CD4-positive, alpha-beta T cell treated with Interleukin-10 for 1 hour (primary cell): Measurements from ENCODE around the gene BCAS3.
"Not testable (repeated sequence)": the region's sequence is repeated elsewhere in the genome, so short reads cannot be mapped to it uniquely, and the experiment has no call there.

Experiments
- DNase-seq: peaks from one replicate; pipeline ENCODE4 v3.0.0-alpha.2; 2020

The BCAS3 gene

DNA sequence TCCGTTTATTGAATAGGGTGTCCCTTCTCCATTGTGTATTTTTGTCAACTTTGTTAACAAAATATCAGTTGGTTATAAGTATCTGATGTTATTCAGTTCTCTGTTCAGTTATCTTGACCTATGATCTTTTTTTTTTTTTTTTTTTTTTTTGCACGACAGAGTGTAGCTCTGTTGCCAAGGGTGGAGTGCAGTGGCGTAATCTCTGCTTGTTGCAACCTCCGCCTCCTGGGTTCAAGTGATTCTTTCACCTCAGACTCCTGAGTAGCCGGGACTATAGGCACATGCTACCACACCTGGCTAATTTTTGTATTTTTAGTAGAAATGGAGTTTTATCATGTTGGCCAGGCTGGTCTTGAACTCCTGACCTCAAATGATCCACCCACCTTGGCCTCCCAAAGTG, 215.8 kb downstream of the BCAS3 start:
- DNase-seq, result no peak

DNA sequence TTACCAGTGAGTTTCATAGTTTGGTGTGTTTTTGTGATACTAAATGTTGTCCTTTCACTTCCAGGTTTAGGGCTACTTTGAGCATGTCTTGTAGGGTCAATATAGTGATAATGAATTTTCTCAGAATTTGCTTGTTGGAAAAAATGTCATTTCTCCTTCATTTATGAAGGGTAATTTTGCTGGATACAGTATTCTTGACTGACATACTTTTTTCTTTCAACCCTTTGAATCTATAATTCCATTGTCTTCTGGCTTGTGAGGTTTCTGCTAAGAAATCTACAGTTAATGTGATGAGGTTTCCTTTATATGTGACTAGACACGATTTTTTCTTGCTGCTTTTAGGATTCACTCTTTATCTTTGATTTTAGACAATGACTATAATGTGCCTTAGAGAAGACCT, 219.3 kb downstream of the BCAS3 start:
- DNase-seq, result no peak

DNA sequence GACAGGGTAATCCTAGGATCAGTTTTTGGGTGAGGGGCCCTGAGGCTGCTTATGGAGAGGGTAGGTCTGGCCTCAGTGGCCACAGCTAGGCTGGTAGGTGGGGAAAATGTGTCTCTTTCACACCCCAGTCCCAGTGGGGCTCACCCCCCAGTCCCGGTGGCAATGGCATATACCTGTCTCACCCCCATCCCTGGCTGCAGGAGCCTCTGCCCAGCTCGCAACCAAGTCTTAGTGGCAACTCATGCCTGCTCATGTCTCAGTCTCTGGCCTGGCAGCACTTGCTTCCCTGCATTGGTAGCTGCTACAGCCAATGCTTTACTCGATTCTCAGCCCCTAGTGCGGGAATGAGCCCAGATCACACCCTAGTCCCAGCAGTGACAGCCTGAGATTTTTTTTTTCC, 221.5 kb downstream of the BCAS3 start:
- DNase-seq, result no peak

DNA sequence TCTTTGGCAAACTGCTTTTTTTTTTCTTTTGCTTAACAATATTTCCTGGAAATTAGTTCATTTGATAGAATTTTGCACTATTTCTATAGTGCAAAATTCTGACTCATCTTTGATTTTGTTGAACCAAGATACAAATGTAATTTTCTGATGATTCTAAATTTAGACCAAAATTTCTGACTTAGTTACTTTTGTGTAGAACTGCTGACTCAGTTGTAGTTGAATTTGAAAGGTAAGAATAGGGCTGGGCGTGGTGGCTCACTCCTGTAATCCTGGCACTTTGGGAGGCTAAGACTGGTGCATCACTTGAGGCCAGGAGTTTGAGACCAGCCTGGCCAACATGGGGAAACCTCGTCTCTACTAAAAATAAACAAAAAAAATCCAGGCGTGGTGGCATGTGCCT, 223.0 kb downstream of the BCAS3 start:
- no peak for DNase-seq

DNA sequence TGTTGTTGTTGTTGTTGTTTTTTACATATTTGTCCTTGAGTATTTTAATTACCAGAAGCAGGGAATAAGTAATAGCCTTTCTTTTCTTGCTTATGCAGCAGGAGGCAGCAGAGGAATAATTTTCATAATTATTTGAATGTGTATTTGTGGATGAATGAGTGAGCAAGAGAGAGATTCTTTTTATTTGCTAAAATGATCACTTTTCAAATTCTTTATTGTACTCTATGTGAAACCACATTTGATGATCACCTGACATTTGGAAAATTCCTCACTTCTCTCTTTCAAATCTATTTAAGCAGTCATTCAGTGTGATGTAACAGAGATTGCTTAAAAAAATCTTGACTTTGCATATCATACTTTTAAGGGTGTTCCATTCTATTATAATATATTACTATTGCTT, 223.6 kb downstream of the BCAS3 start:
- no peak for DNase-seq

DNA sequence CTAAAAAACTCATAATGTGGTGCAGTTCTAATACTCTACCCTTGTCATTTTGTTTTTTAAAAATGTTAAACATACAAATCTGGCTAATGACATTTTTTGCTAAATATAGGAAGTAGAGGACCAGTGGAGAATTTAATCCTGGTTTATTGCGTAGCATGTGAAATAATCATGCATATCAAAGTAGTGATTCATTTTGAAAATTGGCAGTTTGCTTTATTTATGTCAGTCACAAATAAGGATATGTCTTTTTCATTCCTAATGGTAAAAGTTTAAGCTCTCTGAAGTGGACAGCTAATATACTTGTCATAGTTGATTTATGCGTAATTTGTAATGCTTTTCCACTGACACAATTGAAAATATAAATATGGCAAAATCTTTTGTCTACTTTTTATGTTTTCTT, 224.2 kb downstream of the BCAS3 start:
- no peak for DNase-seq

DNA sequence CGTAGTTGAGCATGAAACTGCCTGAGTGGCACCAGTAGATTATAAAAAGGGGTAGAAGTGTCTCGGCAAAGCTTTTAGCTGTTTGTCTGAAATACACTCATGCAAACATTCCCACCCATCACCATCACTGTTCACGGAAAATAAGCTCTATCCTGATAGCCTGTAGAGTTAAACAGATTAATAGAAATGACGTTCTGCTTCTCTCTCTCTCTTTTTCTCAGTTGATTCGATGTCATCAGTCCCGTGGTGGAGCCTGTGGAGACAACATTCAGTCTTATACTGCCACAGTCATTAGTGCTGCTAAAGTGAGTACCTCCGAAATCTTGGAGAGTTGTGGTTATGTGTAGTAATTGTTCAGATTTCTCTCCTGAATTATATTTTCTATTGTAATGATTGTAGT, 224.7 kb downstream of the BCAS3 start:
- no peak for DNase-seq

GRCh38 chr17:60904582-60904981, 226.9 kb downstream of the BCAS3 start:
- DNase-seq, result no peak

- no peak for DNase-seq
These were observed 228.1 kb downstream of the BCAS3 start for GRCh38 chr17:60905709-60906108.

DNA sequence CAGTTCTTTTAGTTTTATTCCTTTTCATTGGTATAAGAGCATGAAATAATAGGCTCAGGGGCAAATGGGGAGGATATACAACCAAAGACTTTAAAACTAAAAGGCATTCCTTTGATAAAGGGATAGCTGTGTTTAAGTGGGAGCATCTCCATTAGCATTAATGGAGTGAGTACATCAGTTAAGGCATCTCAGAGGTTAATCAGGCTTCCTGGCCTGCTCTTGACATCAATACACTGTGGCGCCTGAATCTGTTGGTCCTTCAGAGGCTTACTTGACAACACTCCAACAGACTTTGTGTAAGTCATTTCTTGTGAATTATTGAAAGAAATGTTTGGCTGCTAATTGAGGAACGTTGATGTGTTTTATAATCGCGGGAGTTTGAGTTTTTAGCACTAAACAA, 230.7 kb downstream of the BCAS3 start:
- no peak for DNase-seq

- DNase-seq, result no peak
These were observed 231.8 kb downstream of the BCAS3 start for GRCh38 chr17:60909405-60909804.

GRCh38 chr17:60910415-60910814, 232.8 kb downstream of the BCAS3 start:
- DNase-seq, result no peak

GRCh38 chr17:60914078-60914477, 236.4 kb downstream of the BCAS3 start:
- no peak for DNase-seq

DNA sequence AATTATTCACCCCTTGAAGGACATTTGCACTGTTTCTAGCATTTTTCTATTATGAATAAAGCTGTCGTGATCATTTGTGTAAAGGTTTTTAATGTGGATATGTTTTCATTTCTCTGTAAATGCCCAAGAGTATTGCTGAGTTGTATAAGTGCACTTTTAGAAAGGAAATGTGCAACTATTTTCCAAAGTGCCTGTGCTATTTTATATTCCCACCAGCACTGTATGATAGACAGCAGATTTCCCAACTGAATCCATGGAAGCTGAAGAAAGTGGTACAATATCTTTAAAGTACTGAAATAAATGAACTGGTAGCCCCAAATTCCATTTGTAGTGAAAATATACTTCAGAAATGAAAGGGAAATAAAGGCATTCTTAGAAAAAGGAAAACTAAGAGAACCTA, 238.4 kb downstream of the BCAS3 start:
- DNase-seq, result no peak

- DNase-seq, result no peak
These were observed 242.5 kb downstream of the BCAS3 start for GRCh38 chr17:60920107-60920506.

DNA sequence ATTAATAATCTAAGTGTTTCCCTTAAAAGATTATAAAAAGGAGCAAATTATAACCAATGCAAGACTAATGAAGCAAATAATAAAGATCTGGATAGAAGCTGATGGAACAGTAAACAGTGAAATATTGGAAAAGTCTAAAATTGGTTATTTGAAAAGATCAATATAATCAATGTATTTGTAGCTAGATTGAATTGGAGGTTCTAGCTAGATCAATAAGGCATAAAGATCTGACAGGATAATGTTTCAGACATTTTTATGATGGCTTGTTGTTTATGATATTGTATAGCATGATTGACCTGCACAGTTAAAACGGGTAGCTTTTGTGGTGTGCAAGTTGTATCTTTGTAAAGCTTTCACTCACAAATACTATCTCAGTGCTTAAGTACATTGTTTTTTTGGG, 245.3 kb downstream of the BCAS3 start:
- DNase-seq, result no peak

DNA sequence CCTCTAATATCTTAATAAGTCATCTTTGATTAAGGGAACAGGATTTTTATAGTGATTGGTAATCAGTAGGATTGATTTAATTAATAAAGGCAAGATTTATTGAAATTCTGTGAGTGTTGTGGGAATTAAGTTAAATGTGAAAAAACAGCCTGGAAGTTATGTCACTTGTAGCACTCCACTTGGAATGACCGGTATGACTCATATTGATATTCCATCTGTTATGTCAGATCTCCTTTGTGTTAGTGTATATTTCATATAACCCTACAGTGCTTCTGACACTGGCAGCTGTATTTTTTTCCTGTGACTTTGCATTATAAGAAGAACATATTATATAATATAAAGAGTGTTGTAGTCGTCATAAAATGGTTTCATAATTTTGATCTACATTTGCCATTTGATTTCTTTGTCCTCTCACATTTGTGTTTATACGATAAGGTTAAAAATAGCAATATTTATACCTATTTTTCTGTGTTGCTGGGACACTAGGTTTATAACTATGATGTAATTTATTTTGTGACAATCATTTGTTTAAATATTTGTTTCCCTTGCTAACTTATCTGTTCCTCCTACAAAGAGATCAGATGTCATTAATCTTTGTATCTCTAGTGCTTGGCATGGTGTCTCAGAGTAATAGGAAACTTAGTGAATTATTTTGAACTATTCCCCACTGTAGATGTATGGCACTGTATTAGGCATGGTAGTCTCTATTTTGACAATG, 249.0 kb downstream of the BCAS3 start:
- DNase-seq, result no peak

DNA sequence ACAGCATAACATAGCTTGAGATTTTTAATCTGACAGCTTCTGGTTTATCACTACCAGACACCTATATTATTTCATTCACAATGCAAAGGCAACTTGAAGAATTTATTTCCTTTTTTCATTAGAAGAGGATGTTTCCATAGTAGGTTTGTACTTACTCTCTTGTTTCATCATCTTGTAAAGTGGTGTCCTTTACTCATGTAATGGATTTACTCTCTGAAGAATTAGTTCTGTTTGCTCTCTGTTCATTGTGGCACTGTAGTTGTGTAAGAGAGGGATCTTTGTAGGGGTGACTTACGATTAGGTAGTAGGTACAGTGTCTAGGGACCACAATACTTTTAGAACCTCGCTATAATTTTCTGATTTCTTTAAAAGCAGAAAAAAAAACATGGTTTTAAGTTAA, 256.1 kb downstream of the BCAS3 start:
- DNase-seq, result no peak

DNA sequence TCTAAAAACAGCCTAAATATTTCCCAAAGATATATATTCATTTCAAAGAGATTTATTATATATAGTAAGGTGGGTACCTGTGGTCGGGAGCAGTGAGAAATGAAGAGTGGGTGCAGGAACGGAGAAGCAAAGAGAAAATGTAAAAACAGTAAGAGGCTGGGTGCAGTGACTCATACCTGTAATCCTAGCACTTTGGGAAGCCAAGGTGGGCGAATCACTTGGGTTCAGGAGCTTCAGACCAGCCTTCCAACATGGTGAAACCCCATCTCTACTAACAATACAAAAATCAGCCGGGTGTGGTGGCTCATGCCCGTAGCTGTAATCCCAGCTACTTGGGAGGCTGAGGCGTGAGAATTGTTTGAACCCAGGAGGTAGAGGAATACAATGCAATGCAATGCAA, 257.1 kb downstream of the BCAS3 start:
- no peak for DNase-seq

DNA sequence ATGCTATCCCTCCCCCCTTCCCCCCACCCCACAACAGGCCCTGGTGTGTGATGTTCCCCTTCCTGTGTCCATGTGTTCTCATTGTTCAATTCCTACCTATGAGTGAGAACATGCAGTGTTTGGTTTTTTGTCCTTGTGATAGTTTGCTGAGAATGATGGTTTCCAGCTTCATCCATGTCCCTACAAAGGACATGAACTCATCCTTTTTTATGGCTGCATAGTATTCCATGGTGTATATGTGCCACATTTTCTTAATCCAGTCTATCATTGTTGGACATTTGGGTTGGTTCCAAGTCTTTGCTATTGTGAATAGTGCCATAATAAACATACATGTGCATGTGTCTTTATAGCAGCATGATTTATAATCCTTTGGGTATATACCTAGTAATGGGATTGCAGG, 258.3 kb downstream of the BCAS3 start:
- not testable (repeated sequence) for DNase-seq

DNA sequence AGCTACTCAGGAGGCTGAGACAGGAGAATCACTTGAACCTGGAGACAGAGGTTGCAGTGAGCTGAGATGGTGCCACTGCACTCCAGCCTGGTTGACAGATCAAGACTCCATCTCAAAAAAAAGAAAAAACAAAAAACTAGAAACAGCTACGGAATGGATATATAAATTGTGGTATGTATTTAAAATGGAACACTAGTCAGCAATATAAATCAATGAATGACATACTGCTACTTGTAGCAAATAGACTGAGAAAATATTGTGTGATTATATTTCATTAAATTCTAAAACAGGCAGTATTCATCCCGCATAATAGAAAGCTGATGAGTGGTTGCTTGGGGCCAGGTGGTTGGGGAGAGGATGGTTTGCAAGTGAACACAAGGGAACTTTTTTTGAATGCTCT, 261.7 kb downstream of the BCAS3 start:
- DNase-seq, result no peak

DNA sequence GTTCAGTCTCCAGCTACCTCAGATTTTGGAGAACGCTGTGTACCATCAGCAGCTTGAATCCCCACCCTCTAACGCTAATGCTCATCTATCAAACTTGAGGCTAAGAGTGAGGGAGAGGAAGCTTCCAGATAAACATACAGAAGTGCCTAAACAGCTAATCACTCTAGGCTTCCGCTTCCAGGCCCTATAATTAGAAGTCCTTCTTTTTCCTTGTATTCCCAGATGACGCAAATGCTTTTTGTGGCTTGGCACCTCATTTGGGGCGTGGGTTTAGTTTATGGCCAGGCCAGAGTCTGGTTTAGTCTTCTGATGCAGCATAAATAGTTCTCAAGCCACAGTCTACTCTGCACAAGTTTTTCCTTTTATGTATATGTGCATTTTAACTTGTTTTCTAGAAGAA, 263.4 kb downstream of the BCAS3 start:
- no peak for DNase-seq

DNA sequence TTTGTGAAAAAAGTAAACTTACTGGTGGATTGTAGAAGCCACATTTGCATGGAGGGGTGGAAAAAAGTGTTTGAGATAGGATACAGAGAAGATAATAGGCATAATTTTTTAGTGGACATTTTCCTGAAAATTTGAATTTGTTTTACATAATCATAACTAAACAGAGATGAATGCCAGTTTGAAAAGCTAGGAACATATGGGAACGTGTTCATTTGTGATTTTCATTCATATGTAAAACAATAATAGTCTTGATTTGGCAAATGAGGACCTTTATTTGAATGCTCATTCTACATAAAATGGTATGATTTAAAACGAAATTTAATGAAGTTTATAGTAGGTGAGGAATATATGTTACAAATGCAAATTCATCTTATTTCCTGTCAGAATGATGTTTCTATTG, 263.9 kb downstream of the BCAS3 start:
- DNase-seq, result no peak

- no peak for DNase-seq
These were observed 267.1 kb downstream of the BCAS3 start for GRCh38 chr17:60944751-60945150.

DNA sequence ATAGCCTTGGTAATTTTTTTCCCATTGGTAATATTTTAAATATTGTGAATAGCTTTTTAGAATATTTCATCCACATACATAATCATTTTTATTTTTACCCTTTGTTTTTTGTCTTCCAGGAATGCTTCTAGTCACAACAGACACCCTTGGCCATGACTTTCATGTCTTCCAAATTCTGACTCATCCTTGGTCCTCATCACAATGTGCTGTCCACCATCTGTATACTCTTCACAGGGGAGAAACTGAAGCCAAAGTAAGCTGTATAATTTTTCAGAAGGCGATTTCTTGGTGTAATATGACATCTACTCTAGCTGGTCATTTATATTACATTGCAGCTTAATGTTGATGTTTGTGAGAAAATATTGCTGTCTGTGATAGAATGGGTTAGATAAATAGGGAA, 269.4 kb downstream of the BCAS3 start:
- DNase-seq, result no peak

- no peak for DNase-seq
These were observed 269.9 kb downstream of the BCAS3 start for GRCh38 chr17:60947543-60947942.
